ENCODE measurements around the gene ELP4. TPM values are rescaled to one million over a fixed set of nuclear protein-coding genes. Genes with fewer than 3 reads are reported as not detected.

ELP4 gene
- total and polyA plus RNA-seq, 12 donors = 9.8 to 19.5 (median 15.9) TPM

DNA sequence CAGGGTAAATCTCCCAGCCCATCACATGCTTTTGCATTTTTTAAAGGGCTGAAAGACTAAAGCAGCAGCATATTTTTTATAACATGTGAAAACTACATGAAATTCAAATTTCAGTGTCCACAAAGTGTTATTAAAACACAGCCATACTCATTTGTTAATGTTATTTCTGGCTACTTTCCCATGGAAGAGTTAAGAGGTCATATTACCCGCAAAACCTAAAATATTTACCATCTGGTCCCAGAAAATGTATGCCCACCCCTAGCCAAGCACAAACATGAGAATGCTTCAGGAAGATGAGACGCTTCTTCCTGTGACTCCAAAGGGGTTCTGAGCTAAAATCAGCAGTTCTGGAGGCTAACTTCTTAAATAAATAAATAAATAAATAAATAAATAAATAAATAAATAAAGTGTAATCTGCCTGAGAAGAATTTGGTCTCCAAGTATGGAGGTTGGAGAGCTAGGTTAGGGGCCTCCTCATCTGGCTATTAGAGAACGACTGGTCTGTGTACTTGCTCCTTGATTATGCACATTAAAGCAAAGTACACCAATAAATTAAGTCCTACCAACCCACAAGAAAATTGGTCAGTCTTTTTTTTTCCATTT lies 9.9 kb upstream of the ELP4 start:
- 83 to 93% methylated on average over 3 of the region's 3 CpGs for WGBS, 2 donors
- H3K27ac ChIP-seq = no peak overlapping the region
- no peak overlapping the region for H3K4me3 ChIP-seq
- H3K4me1 ChIP-seq = no peaks in the 10 kb centered on the region
- no peak for ATAC-seq
- no peaks in the 10 kb centered on the region for H3K9me3 ChIP-seq
- H3K27me3 ChIP-seq = no peaks in the 10 kb centered on the region
- H3K36me3 ChIP-seq = peaks cover 0 to 14% (median 0%) of the 10 kb centered on the region in 9 donors
- TF ChIP-seq, protein P1, sequence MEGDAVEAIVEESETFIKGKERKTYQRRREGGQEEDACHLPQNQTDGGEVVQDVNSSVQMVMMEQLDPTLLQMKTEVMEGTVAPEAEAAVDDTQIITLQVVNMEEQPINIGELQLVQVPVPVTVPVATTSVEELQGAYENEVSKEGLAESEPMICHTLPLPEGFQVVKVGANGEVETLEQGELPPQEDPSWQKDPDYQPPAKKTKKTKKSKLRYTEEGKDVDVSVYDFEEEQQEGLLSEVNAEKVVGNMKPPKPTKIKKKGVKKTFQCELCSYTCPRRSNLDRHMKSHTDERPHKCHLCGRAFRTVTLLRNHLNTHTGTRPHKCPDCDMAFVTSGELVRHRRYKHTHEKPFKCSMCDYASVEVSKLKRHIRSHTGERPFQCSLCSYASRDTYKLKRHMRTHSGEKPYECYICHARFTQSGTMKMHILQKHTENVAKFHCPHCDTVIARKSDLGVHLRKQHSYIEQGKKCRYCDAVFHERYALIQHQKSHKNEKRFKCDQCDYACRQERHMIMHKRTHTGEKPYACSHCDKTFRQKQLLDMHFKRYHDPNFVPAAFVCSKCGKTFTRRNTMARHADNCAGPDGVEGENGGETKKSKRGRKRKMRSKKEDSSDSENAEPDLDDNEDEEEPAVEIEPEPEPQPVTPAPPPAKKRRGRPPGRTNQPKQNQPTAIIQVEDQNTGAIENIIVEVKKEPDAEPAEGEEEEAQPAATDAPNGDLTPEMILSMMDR (IDR thresholded peaks at IDR 0.05) = no peak
- intact Hi-C loops (cut with DNase I) = loop anchor here in 2 of 10 donors (10.0 kb wide), 3 partner anchors 365 to 675 kb away; no protein-coding TSS in a partner anchor
- DNase-seq = no peak

DNA sequence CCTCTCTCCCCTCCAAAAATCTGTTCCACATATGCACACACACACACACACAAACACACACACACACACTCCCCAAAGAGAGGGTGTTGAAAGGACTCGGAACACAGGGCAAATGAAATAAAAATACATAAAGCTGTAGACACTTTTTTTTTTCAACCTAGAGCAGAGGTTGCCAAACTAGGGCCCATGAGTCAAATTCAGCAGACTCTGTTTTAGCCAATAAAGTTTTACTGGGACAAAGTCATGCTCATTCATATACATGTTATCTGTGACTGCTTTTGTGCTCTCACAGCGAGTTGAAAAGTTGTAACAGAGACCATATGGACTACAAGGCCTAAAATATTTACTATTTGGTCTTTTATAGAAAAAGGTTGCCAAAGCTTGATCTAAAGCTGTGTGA lies 9.0 kb upstream of the ELP4 start:
- TF ChIP-seq, protein P1 (IDR thresholded peaks at IDR 0.05) = no peak
- no peaks in the 10 kb centered on the region for H3K27me3 ChIP-seq
- H3K27ac ChIP-seq = no peak overlapping the region
- H3K9me3 ChIP-seq = no peaks in the 10 kb centered on the region
- WGBS, 2 donors = 61 to 73% methylated on average over 2 of the region's 2 CpGs
- no peak overlapping the region for H3K4me3 ChIP-seq
- H3K36me3 ChIP-seq = peaks cover 0 to 20% (median 0%) of the 10 kb centered on the region in 9 donors
- no peaks in the 10 kb centered on the region for H3K4me1 ChIP-seq
- ATAC-seq (no peak), DNase-seq (no peak)
- intact Hi-C loops (cut with DNase I) = loop anchor here in 1 of 10 donors (10.0 kb wide), 1 partner anchor 674 kb away; no protein-coding TSS in a partner anchor

DNA sequence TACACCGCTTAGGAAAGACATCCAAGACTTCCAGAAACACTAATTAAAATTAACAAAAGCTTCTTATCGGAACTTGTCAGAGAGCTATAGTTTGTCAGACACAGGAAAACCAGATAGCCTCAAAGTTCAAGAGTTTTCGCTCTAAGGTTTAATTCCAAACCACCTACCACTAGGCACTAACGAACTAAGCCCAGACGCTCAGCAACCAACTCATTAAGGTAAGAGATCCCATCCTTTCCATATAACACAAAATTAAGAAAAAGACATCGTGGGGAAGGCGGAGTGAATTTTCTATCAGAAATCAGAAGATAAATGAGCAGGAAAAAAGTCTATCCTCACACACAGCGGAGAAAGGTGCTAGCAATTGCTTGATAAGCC lies 527 bp upstream of the ELP4 start:
- DNase-seq (no peak), ATAC-seq (peak in 3 of 8 donors; percentile 4 to 28 (median 11))
- peak overlapping the region; percentile 68 to 95 (median 81) for H3K4me3 ChIP-seq
- WGBS, 2 donors = 1 to 2% methylated on average over 8 of the region's 8 CpGs
- no peaks in the 10 kb centered on the region for H3K27me3 ChIP-seq
- TF ChIP-seq, protein P1 (IDR thresholded peaks at IDR 0.05) = no peak
- peaks cover 0 to 29% (median 24%) of the 10 kb centered on the region in 9 donors for H3K4me1 ChIP-seq
- H3K27ac ChIP-seq = peak overlapping the region in 8 of 10 donors; percentile 59 to 89 (median 84)
- H3K9me3 ChIP-seq = no peaks in the 10 kb centered on the region
- H3K36me3 ChIP-seq = peaks cover 0 to 14% (median 0%) of the 10 kb centered on the region in 9 donors
- intact Hi-C loops (cut with DNase I) = loop anchor here in 1 of 10 donors (10.0 kb wide), 1 partner anchor 666 kb away; no protein-coding TSS in a partner anchor

DNA sequence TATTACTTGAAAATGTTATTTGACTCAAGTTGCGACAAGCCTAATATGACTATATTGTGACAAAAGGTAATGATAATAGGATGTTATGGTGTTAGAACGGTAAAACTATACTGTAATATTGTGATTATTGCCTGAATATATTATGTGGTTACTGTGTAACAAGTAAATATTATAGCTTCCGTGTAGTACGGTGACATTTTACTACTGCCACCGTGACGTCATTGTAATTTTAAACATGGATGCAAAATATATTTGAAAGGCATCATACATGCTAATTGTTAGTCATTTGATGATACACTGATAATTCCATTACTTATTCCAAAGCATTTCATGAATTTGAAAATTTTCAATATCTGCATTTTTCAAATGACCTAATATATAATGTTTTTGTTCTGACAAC lies 2.5 kb downstream of the ELP4 start:
- TF ChIP-seq, protein P1 (IDR thresholded peaks at IDR 0.05) = no peak
- ATAC-seq (no peak), DNase-seq (no peak)
- Histone ChIP-seq H3K27me3 (no peaks in the 10 kb centered on the region), H3K4me1 (peaks cover 0 to 29% (median 24%) of the 10 kb centered on the region in 9 donors), H3K4me3 (no peak overlapping the region), H3K36me3 (no peaks in the 10 kb centered on the region), H3K27ac (no peak overlapping the region), H3K9me3 (no peaks in the 10 kb centered on the region)
- 89 to 90% methylated on average over 6 of the region's 6 CpGs for WGBS, 2 donors
- intact Hi-C loops (cut with DNase I) = no loop called here
